Measurements from ENCODE around the gene SRSF11.
"Not testable (repeated sequence)": the region's sequence is repeated elsewhere in the genome, so short reads cannot be mapped to it uniquely, and the experiment has no call there.

Gene SRSF11, protein sequence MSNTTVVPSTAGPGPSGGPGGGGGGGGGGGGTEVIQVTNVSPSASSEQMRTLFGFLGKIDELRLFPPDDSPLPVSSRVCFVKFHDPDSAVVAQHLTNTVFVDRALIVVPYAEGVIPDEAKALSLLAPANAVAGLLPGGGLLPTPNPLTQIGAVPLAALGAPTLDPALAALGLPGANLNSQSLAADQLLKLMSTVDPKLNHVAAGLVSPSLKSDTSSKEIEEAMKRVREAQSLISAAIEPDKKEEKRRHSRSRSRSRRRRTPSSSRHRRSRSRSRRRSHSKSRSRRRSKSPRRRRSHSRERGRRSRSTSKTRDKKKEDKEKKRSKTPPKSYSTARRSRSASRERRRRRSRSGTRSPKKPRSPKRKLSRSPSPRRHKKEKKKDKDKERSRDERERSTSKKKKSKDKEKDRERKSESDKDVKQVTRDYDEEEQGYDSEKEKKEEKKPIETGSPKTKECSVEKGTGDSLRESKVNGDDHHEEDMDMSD

DNA sequence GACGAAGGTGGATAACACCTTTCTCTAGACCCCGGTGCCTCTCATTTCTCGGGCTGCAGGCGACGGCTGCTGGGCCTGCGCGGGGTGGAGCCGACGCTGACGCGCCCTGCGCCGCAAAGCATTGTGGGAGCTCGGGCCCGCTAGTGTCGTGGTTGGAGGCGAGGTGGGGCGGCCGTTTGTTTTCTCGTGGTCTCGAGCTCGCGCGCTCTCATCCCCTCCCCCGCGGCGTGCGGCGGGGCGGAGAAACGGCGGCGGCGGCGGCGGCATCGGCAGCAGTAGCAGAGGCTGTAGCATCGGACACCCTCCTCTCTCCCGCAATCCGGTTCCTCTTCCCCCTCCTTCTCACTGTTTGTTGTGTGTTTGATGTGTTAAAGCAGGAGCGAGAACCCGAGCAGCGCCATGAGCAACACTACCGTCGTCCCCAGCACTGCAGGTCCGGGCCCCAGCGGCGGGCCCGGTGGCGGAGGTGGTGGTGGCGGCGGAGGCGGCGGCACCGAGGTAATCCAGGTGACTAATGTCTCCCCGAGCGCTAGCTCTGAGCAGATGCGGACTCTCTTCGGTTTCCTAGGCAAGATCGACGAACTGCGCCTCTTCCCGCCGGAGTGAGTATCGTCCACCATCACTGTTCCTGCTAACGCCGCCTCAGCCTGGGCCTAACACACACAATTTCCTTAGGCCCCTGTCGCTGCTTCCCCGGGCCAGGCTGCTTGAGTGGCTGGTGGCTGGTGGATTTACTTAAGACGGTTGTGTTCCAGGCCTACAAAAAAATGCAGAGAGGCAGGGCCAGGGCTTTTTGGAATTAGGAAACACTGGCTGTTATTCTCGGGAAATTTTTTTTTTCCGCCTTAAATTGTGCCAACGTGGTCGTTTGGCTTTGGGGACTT, at the start of gene SRSF11:
SRSF11 (plus strand) TSS at position 143 of the 884 bp plus-strand sequence; CDS start at position 400, 257 bp downstream.
- peak; percentile 96 for DNase-seq (ENCODE audit: low spot score)

DNA sequence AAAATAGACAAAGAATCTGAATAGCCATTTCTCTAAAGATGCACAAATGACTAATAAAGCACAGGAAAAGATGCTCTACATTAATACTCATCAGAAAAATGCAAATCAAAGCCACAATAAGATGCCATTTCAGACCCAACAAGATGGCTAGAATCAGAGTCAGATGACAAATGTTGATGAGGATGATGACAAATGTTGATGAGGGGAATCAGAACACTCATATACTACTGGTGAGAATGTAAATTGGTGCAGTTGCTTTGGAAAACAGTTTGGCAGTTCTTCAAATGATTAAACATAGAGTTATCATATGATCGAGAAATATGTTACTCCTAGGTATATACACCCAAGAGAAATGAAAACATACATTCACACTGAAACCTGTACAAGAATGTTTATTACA, 49.7 kb upstream of the SRSF11 start:
- no peak for DNase-seq (ENCODE audit: low spot score)

GRCh38 chr1:70185181-70185580, 36.0 kb upstream of the SRSF11 start:
- DNase-seq (ENCODE audit: low spot score): not testable (repeated sequence)

DNA sequence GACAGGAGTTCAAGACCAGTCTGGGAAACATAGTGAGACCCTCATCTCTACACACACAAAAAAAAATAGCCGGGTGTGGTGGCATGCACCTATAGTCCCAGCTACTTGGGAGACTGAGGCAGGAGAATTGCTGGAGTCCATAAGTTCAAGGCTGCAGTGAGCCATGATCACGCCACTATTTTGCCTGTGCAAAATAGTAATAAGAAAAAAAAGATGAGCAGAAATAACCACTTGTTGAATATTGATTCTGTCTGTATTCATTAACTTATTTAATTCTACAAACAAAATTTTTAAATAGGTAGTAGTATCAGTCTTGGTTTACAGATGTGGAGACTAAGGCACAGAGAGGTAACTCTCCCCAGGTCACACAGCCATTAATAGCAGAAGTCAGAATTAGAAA, 32.7 kb upstream of the SRSF11 start:
- no peak for DNase-seq (ENCODE audit: low spot score)

GRCh38 chr1:70190180-70190579, 31.0 kb upstream of the SRSF11 start:
- no peak for DNase-seq (ENCODE audit: low spot score)

GRCh38 chr1:70192446-70192845, 28.7 kb upstream of the SRSF11 start:
- not testable (repeated sequence) for DNase-seq (ENCODE audit: low spot score)

GRCh38 chr1:70194601-70195000, 26.6 kb upstream of the SRSF11 start:
- no peak for DNase-seq (ENCODE audit: low spot score)

- no peak for DNase-seq (ENCODE audit: low spot score)
Observed at GRCh38 chr1:70195342-70195741, 25.8 kb upstream of the SRSF11 start.

GRCh38 chr1:70196333-70196732, 24.8 kb upstream of the SRSF11 start:
- DNase-seq (ENCODE audit: low spot score): no peak

GRCh38 chr1:70200065-70200464, 21.1 kb upstream of the SRSF11 start:
- DNase-seq (ENCODE audit: low spot score): no peak

DNA sequence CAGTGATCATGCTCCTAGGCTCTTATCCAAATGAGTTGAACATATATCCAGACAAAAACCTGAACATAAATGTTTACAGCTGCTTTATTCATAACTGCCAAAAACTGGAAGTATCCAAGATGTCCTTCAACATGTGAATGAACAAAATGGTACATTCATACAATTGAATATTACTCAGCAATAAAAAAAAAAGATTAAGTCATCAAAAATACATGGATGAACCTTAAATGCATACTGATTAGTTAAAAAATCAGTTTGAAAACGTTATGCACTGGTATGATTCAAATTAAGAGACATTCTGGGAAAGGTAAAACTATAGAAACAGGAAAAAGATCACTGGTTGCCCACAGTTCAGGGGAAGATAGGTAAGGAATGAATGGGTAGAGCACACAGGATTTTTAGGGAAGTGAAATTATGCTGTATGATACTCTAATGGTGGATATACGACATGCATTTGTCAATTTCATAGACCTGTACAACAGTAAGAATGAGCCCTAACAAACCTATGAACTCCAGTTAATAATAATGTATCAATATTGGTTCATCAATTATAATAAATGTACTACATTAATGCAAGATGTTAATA, 18.9 kb upstream of the SRSF11 start:
- DNase-seq (ENCODE audit: low spot score): no peak

DNA sequence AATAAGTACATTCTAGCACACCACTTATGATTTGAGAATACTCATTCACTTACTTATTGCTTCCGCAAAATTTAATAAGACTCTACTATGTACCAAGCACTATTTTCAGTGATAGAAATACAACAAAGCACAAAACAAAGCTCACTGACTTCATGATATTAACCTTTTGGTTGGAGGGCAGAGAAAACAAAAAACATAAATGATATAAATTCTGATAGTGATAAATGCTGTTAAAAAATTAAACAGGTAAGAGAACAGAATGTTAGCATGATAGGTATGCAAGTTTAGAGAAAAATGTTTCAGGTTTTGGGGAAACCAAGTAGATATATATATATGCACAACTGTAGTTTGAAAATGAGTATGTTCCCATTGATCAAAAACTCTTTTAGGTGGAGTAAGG, 17.0 kb upstream of the SRSF11 start:
- no peak for DNase-seq (ENCODE audit: low spot score)

GRCh38 chr1:70204600-70204999, 16.6 kb upstream of the SRSF11 start:
- DNase-seq (ENCODE audit: low spot score): no peak

GRCh38 chr1:70205071-70205433, 16.1 kb upstream of the SRSF11 start:
- no peak for DNase-seq (ENCODE audit: low spot score)

DNA sequence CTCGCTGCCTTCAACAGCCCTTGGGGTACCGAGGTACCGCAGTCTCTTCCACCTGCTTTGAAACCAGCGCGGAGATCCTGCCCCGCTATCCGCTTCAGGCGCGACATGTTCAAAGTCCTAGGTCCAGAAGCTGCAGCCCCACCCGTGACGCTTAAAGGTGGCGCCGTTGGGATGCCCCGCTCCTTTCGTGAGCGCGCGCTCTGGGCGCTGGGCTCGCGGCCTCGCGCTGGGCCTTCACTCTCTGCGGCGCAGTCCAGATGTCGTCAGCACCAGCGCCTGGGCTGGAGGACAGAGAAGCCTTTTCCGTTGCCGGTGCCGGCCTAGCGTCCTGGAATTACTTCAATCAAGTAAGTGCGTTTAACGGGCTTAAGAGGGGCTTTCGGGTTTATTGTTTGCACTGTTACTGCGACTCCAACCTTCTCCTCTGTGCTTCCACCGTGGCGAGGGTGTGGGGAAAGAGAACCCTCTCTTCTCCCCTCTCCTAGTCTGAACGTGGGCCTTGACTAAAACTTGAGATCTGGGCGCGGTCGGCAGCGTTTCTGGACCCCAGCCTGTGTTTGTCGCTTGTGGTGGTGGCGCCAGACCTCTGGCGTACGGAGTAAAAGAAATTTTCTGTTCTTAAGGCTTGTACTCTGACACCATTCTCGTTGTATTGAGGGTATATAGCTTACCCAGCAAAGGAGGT, 15.6 kb upstream of the SRSF11 start, which contains the start of gene LRRC40:
LRRC40 (minus strand) TSS at position 146 of the 685 bp plus-strand sequence; CDS start at position 107, 39 bp downstream.
- peak; percentile 95 for DNase-seq (ENCODE audit: low spot score)

DNA sequence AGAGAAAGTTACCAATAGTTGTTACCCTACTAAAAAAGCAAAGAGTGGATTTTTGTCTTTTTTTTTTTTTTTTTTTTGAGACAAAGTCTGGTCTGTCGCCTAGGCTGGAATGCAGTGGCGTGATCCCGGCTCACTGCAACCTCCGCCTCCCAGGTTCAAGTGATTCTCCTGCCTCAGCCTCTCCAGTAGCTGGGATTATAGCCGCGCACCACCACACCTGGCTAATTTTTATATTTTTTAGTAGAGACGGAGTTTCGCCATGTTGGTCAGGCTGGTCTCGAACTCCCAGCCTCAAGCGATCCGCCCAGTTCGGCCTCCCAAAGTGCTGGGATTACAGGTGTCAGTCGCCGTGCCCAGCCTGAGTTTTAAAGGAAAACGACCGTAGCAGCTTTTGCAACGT, 14.3 kb upstream of the SRSF11 start:
- not testable (repeated sequence) for DNase-seq (ENCODE audit: low spot score)

- DNase-seq (ENCODE audit: low spot score): no peak
Observed at GRCh38 chr1:70207492-70207891, 13.7 kb upstream of the SRSF11 start.

DNA sequence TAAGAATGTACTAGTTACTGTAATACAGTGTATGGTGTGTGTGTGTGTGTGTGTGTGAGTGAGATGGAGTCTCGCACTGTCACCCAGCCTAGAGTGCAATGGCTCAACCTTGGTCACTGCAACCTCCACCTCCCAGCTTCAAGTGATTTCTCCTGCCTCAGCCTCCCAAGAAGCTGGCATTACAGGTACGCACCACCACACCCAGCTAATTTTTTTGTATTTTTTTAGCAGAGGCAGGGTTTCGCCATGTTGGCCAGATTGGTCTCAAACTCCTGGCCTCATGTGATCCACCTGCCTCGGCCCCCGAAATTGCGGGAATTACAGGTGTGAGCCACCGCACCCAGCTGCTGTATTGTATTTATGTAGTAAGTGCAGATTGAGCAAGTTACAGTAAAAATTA, 12.9 kb upstream of the SRSF11 start:
- DNase-seq (ENCODE audit: low spot score): no peak

DNA sequence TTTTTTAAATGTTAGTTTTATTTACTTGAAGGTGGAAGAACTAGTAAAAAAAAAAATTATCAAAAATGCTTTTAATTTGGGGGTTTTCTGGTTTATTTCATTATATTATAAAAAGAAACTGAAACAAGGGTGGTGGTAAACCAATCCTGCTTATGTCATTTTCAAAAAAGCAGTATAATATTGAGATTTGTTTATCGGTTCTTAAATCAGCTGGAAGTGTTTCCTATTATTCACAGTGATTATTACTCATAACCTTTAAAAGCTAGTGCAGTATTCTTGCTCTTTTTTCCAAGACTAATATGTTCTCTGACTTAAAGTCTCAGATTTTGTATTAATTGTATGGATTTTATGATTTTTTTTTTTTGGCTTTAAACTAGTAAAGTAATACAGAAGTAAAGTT, 10.4 kb upstream of the SRSF11 start:
- DNase-seq (ENCODE audit: low spot score): no peak

- no peak for DNase-seq (ENCODE audit: low spot score)
Observed at GRCh38 chr1:70211541-70211940, 9.6 kb upstream of the SRSF11 start.

DNA sequence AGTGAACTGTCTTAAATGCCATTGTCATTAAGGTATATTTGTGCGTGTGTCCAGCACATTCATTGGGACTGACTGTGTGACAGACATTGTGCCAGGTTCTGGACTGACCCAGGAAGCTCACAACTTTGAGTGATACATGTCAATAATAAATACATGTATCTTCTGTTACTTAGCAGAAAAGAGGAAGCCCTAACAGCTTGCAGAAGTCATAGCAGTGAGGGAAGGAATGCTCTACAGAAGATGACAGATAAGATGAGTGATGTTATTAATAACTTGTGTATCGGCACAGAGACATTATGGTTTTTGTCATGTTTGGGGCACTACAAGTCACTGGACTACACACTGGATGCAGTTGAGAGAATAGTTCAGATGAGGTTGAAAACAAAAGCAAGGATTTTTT, 1.2 kb upstream of the SRSF11 start:
- DNase-seq (ENCODE audit: low spot score): no peak

Measured in CD4-positive, alpha-beta T cell treated with Interleukin-15 for 4 hours (primary cell).